B cell (primary cell): Measurements from ENCODE around the gene KIDINS220. TPM values are rescaled to one million over a fixed set of nuclear protein-coding genes. Genes with fewer than 3 reads are reported as not detected.

Source experiments
- ATAC-seq: fragments of 200-7000 bp; cut with Tn5 transposase; one replicate; pipeline ENCODE4 v1.10.0; 2021; ENCODE audit warnings: low read depth, mild to moderate bottlenecking, moderate number of reproducible peaks, moderate library complexity
- CTCF ChIA-PET: fragments of 350-600 bp; sonication (Branson Sonifier 250); formaldehyde crosslinking; loops from one replicate; lab custom pipeline; 2021; ENCODE audit warnings: antibody characterized with exemption, inconsistent platforms; lab: Charles Lee
- POLR2A ChIA-PET: fragments of 350-600 bp; sonication (Branson Sonifier 250); formaldehyde crosslinking; loops from one replicate; lab custom pipeline; 2021; ENCODE audit warnings: antibody characterized with exemption; lab: Charles Lee
- DNase-seq: peaks from one replicate; pipeline ENCODE4 v3.0.0; 2013
- H2AFZ ChIP-seq: 2 replicates; pipeline ENCODE4 v1.6.1; 2012; ENCODE audit warnings: mild to moderate bottlenecking, low read depth, low read length; ENCODE audit not compliant: insufficient read depth, poor library complexity, severe bottlenecking
- H3K27ac ChIP-seq, 2 donors: 1 replicate in 1 of 2; 2 replicates in 1 of 2; pipeline ENCODE4 v1.5.1; 2012 to 2013; ENCODE audit warnings: low read length in 2 of 2, mild to moderate bottlenecking in 2 of 2, moderate library complexity in 1 of 2
- H3K27me3 ChIP-seq, 4 experiments: fragments of 200-600 bp in 1 of 4; sonication (generic) in 1 of 4; replicated peaks in 1 of 4; 1 replicate in 2 of 4; 2 replicates in 2 of 4; pipeline versions ENCODE4 v1.6.1 to v1.7.0; 2013 to 2016; ENCODE audit warnings: low read length in 3 of 4, mild to moderate bottlenecking in 2 of 4, mixed read lengths in 1 of 4, moderate library complexity in 1 of 4; ENCODE audit not compliant: insufficient read depth in 4 of 4, control insufficient read depth in 3 of 4; ENCODE audit errors: control extremely low read depth in 1 of 4
- H3K36me3 ChIP-seq, 2 experiments: replicated peaks in 1 of 2; 1 replicate in 1 of 2; 2 replicates in 1 of 2; pipeline versions ENCODE4 v1.6.1 to v1.7.1; 2013; ENCODE audit warnings: low read length in 1 of 2; ENCODE audit not compliant: insufficient read depth in 2 of 2, control insufficient read depth in 1 of 2; ENCODE audit errors: control extremely low read depth in 1 of 2, extremely low read depth in 1 of 2
- H3K4me1 ChIP-seq, 2 donors: fragments of 200-600 bp in 1 of 2; sonication (generic) in 1 of 2; 1 replicate in 1 of 2; 2 replicates in 1 of 2; pipeline versions ENCODE4 v1.5.1 to v1.6.1; 2013 to 2017; ENCODE audit warnings: low read length in 2 of 2; ENCODE audit not compliant: control insufficient read depth in 2 of 2, insufficient read depth in 2 of 2
- H3K4me2 ChIP-seq: replicated peaks from 2 replicates; pipeline ENCODE3; 2012; ENCODE audit warnings: mild to moderate bottlenecking, low read depth, low read length; ENCODE audit not compliant: poor library complexity, severe bottlenecking
- H3K4me3 ChIP-seq, 5 experiments: fragments of 200-600 bp in 1 of 5; sonication (generic) in 1 of 5; 1 replicate in 3 of 5; 2 replicates in 2 of 5; pipeline versions ENCODE4 v1.5.1 to v1.7.0; 2011 to 2016; ENCODE audit warnings: low read length in 4 of 5, mild to moderate bottlenecking in 4 of 5, low read depth in 2 of 5, control low read depth in 1 of 5, moderate library complexity in 1 of 5; ENCODE audit not compliant: insufficient read depth in 1 of 5; ENCODE audit errors: control extremely low read depth in 1 of 5, extremely low read depth in 1 of 5
- H3K79me2 ChIP-seq: fragments of 200-600 bp; sonication (generic); one replicate; pipeline ENCODE4 v1.6.0; 2016; ENCODE audit warnings: low read length; ENCODE audit not compliant: control insufficient read depth, insufficient read depth
- H3K9ac ChIP-seq: fragments of 200-600 bp; sonication (generic); 2 replicates; pipeline ENCODE4 v1.6.1; 2017; ENCODE audit warnings: mild to moderate bottlenecking, low read length, moderate library complexity
- H3K9me3 ChIP-seq, 3 donors: one replicate each; pipeline versions ENCODE4 v1.6.1 to v1.7.1; 2013; ENCODE audit warnings: low read length in 2 of 3; ENCODE audit not compliant: control insufficient read depth in 2 of 3, insufficient read depth in 1 of 3; ENCODE audit errors: control extremely low read depth in 1 of 3
- H4K20me1 ChIP-seq: 2 replicates; pipeline ENCODE4 v1.6.0; 2012; ENCODE audit warnings: mild to moderate bottlenecking, low read length; ENCODE audit not compliant: insufficient read depth, control insufficient read depth, poor library complexity, severe bottlenecking
- H3K27ac Mint-ChIP-seq: one replicate; pipeline ENCODE4 v1.8.0; 2021; ENCODE audit warnings: mixed read lengths
- H3K27me3 Mint-ChIP-seq: one replicate; pipeline ENCODE4 v1.8.0; 2021; ENCODE audit warnings: mixed read lengths
- H3K4me1 Mint-ChIP-seq: one replicate; pipeline ENCODE4 v1.8.0; 2021; ENCODE audit warnings: mixed read lengths
- H3K4me3 Mint-ChIP-seq: one replicate; pipeline ENCODE4 v1.8.0; 2021; ENCODE audit warnings: mixed read lengths
- H3K9me3 Mint-ChIP-seq: one replicate; pipeline ENCODE4 v1.8.0; 2022; ENCODE audit warnings: mixed read lengths; ENCODE audit not compliant: insufficient read depth
- CTCF ChIP-seq: fragments of 200-600 bp; IDR thresholded peaks from one replicate; pipeline ENCODE4 v1.8.0; 2022; ENCODE audit warnings: antibody characterized with exemption, mild to moderate bottlenecking
- EZH2 ChIP-seq: IDR thresholded peaks from 2 replicates; pipeline ENCODE4 v1.6.1; 2012; ENCODE audit warnings: borderline replicate concordance, low read depth, mild to moderate bottlenecking, moderate library complexity, low read length; ENCODE audit not compliant: insufficient read depth, poor library complexity, severe bottlenecking
- WGBS: methylation state at CpG from one replicate; pipeline ENCODE4 v1.1.5; 2013; ENCODE audit warnings: missing lambda C conversion rate; ENCODE audit not compliant: insufficient coverage; 5-methylcytosine and 5-hydroxymethylcytosine counted together
- intact Hi-C: fragments of 100-400 bp; cut with micrococcal nuclease; formaldehyde crosslinking; loops from one replicate; pipeline ENCODE4 v1.10.0; 2022
- polyA plus RNA-seq: library from polyadenylated mRNA; depleted of rRNA; stranded (reverse); fragments of >200 nt; gene quantifications from 2 replicates; pipeline ENCODE4 v1.2.3, GENCODE V29; 2012
- total RNA-seq, 2 donors: library from RNA; stranded (reverse); fragments of 120-200 nt in 1 of 2; gene quantifications; 1 replicate in 1 of 2; 2 replicates in 1 of 2; pipeline versions ENCODE4 v1.2.3 to v1.2.4, GENCODE V29; 2013 to 2022

KIDINS220 gene
- total and polyA plus RNA-seq, 2 donors (not counting 1 experiment from before 2014, with no cell fraction given): 12.5 to 36.6 TPM

GRCh38 chr2:8857709-8858108, 20.3 kb upstream of the KIDINS220 start:
- Mint-ChIP-seq H3K27ac (no peak overlapping the region), H3K4me3 (no peak overlapping the region), H3K4me1 (no peaks in the 10 kb centered on the region), H3K27me3 (no peaks in the 10 kb centered on the region), H3K9me3 (no peaks in the 10 kb centered on the region)
- CTCF ChIA-PET: no interaction called here
- peaks cover 0 to 1% of the 10 kb centered on the region in 2 experiments for H3K36me3 ChIP-seq
- no peak overlapping the region for H3K9ac ChIP-seq
- no peak overlapping the region for H3K4me2 ChIP-seq
- H3K4me3 ChIP-seq: no peak overlapping the region
- no peak overlapping the region for H2AFZ ChIP-seq
- POLR2A ChIA-PET: no interaction called here
- WGBS: 98% methylated on average over 5 of the region's 11 CpGs
- no peaks in the 10 kb centered on the region for H3K27me3 ChIP-seq
- no peak overlapping the region for H3K27ac ChIP-seq
- TF ChIP-seq EZH2 (no peak), CTCF (no peak)
- ATAC-seq (no peak), DNase-seq (no peak)
- H3K9me3 ChIP-seq: no peaks in the 10 kb centered on the region
- intact Hi-C loops: no loop called here
- no peaks in the 10 kb centered on the region for H3K79me2 ChIP-seq
- H3K4me1 ChIP-seq: no peaks in the 10 kb centered on the region
- H4K20me1 ChIP-seq: no peaks in the 10 kb centered on the region

- H3K4me3 ChIP-seq: no peak overlapping the region
- H3K36me3 ChIP-seq: peaks cover 0 to 1% of the 10 kb centered on the region in 2 experiments
- no peaks in the 10 kb centered on the region for H3K9me3 ChIP-seq
- no peak for ATAC-seq
- H3K9ac ChIP-seq: no peak overlapping the region
- no peaks in the 10 kb centered on the region for H4K20me1 ChIP-seq
- Mint-ChIP-seq H3K27ac (no peak overlapping the region), H3K4me3 (no peak overlapping the region), H3K27me3 (no peaks in the 10 kb centered on the region), H3K4me1 (no peaks in the 10 kb centered on the region), H3K9me3 (no peaks in the 10 kb centered on the region)
- 100% methylated on average over 1 of the region's 2 CpGs for WGBS
- intact Hi-C loops: no loop called here
- POLR2A ChIA-PET: no interaction called here
- H3K79me2 ChIP-seq: no peaks in the 10 kb centered on the region
- H3K4me1 ChIP-seq: no peaks in the 10 kb centered on the region
- H3K27me3 ChIP-seq: no peaks in the 10 kb centered on the region
- no peak overlapping the region for H3K4me2 ChIP-seq
- no peak overlapping the region for H2AFZ ChIP-seq
- CTCF ChIA-PET: no interaction called here
- H3K27ac ChIP-seq: no peak overlapping the region
- no peak for TF ChIP-seq EZH2
- no peak for TF ChIP-seq CTCF
- no peak for DNase-seq
Observed at GRCh38 chr2:8856176-8856575, 18.8 kb upstream of the KIDINS220 start.
